GM12878 (cell line): ENCODE results near the gene SLF2. TPM values are rescaled to one million over a fixed set of nuclear protein-coding genes. Genes with fewer than 3 reads are reported as not detected.

ENCODE experiments used
- ATAC-seq: fragments of 200-7000 bp; cut with Tn5 transposase; 3 replicates; pipeline ENCODE4 v1.9.1; 2020; ENCODE audit warnings: mild to moderate bottlenecking, moderate library complexity
- BruUV-seq: library from RNA; stranded (reverse); fragments of 400-500 nt; replicated peaks from 2 replicates; lab custom pipeline; 2021; lab: Mats Ljungman, UMichigan
- CTCF ChIA-PET: fragments of 300-600 bp; sonication (Branson Sonifier 250); formaldehyde crosslinking; extraction: SDS; loops from one replicate; lab custom pipeline; 2021; ENCODE audit warnings: inconsistent platforms; lab: Yijun Ruan, JAX
- POLR2A ChIA-PET: fragments of 350-600 bp; formaldehyde crosslinking; extraction: SDS; loops from one replicate; lab custom pipeline; 2021; ENCODE audit warnings: inconsistent platforms; lab: Charles Lee
- RAD21 ChIA-PET: fragments of 300-600 bp; sonication (Branson Sonifier 250); formaldehyde crosslinking; loops from one replicate; lab custom pipeline; 2023; ENCODE audit warnings: antibody characterized with exemption; ENCODE audit not compliant: unreplicated experiment; lab: Charles Lee
- SMC1A ChIA-PET: fragments of 300-600 bp; sonication (Branson Sonifier 250); formaldehyde crosslinking; loops from one replicate; lab custom pipeline; 2023; ENCODE audit not compliant: unreplicated experiment, uncharacterized antibody; lab: Charles Lee
- DNase-seq: peaks from one replicate; pipeline ENCODE4 v3.0.0-alpha.2; 2011; ENCODE audit warnings: low read depth, low spot score
- FAIRE-seq: peaks from 3 replicates; lab custom pipeline; 2011; peaks lifted over from hg19 to GRCh38; lab: Jason Lieb, UNC
- H2AFZ ChIP-seq: 2 replicates; pipeline ENCODE4 v1.6.0; 2011; ENCODE audit warnings: low read depth, low read length, control low read depth; ENCODE audit not compliant: control insufficient read depth
- H3K27ac ChIP-seq: 2 replicates; pipeline ENCODE4 v1.5.1; 2011; ENCODE audit warnings: control low read depth; ENCODE audit not compliant: control insufficient read depth, insufficient read depth
- H3K27me3 ChIP-seq, 2 experiments: replicated peaks in 1 of 2; 2 replicates each; pipeline versions ENCODE4 v1.6.0 to v1.6.1; 2011; ENCODE audit warnings: low read length in 1 of 2; ENCODE audit not compliant: control insufficient read depth in 2 of 2, insufficient read depth in 2 of 2
- H3K36me3 ChIP-seq, 2 experiments: 2 replicates each; pipeline ENCODE4 v1.5.1; 2011; ENCODE audit warnings: low read length in 1 of 2; ENCODE audit not compliant: control insufficient read depth in 2 of 2, insufficient read depth in 2 of 2
- H3K4me1 ChIP-seq: 2 replicates; pipeline ENCODE4 v1.6.1; 2011; ENCODE audit warnings: mild to moderate bottlenecking, low read length, moderate library complexity, mixed read lengths; ENCODE audit not compliant: control insufficient read depth, insufficient read depth
- H3K4me2 ChIP-seq: 2 replicates; pipeline ENCODE4 v1.6.0; 2011; ENCODE audit warnings: control low read depth; ENCODE audit not compliant: control insufficient read depth, insufficient read depth
- H3K4me3 ChIP-seq: fragments of 200-600 bp; sonication (generic); 2 replicates; pipeline ENCODE4 v1.5.1; 2016
- H3K79me2 ChIP-seq: 2 replicates; pipeline ENCODE4 v1.6.0; 2011; ENCODE audit warnings: low read length; ENCODE audit not compliant: control insufficient read depth, insufficient read depth
- H3K9ac ChIP-seq: 2 replicates; pipeline ENCODE4 v1.8.0; 2011; ENCODE audit warnings: low read length, control low read depth, mixed read lengths; ENCODE audit not compliant: control insufficient read depth, insufficient read depth
- H3K9me3 ChIP-seq: replicated peaks from 3 replicates; pipeline ENCODE4 v1.5.1; 2011; ENCODE audit warnings: mild to moderate bottlenecking, low read length; ENCODE audit not compliant: control insufficient read depth, insufficient read depth
- H4K20me1 ChIP-seq: 2 replicates; pipeline ENCODE4 v1.6.0; 2011; ENCODE audit not compliant: control insufficient read depth, insufficient read depth
- EED ChIP-seq: sonication (generic); IDR thresholded peaks from 2 replicates; pipeline ENCODE4 v1.6.1; 2016; ENCODE audit warnings: antibody characterized with exemption, low read depth
- GABPA ChIP-seq: IDR thresholded peaks from 2 replicates; pipeline ENCODE4 v1.6.1; 2014; ENCODE audit warnings: antibody characterized with exemption, low read depth, mild to moderate bottlenecking, inconsistent platforms
- KLF5 ChIP-seq: fragments of 450-650 bp; IDR thresholded peaks from 2 replicates; pipeline ENCODE4 v1.6.1; 2014; ENCODE audit warnings: mild to moderate bottlenecking; ENCODE audit not compliant: partially characterized antibody
- RAD21 ChIP-seq: IDR thresholded peaks from 2 replicates; pipeline ENCODE4 v1.6.1; 2011; ENCODE audit warnings: mild to moderate bottlenecking, low read depth, low read length, moderate library complexity; ENCODE audit not compliant: insufficient read depth
- SMAD1 ChIP-seq: fragments of 450-650 bp; IDR thresholded peaks from 2 replicates; pipeline ENCODE4 v1.6.1; 2018; ENCODE audit warnings: mild to moderate bottlenecking, low read depth; ENCODE audit not compliant: partially characterized antibody
- SMC3 ChIP-seq: IDR thresholded peaks from 2 replicates; pipeline ENCODE4 v1.6.1; 2011; ENCODE audit warnings: low read length, improper control_type of control experiment, borderline replicate concordance
- SREBF2 ChIP-seq: IDR thresholded peaks from 2 replicates; pipeline ENCODE4 v1.6.1; 2012; ENCODE audit warnings: mild to moderate bottlenecking, low read length
- WGBS: methylation state at CpG from one replicate; pipeline ENCODE4 v1.1.6; 2016; ENCODE audit warnings: low lambda C conversion rate; ENCODE audit not compliant: insufficient replicate concordance, insufficient coverage; ENCODE audit errors: missing lambda C conversion rate; 5-methylcytosine and 5-hydroxymethylcytosine counted together
- in situ Hi-C: fragments of 300-500 bp; cut with MboI; formaldehyde crosslinking; loops from 9 replicates; pipeline ENCODE4 v1.14.3; 2018; ENCODE audit warnings: mixed read lengths
- intact Hi-C: fragments of 100-400 bp; cut with micrococcal nuclease; formaldehyde crosslinking; loops from one replicate; pipeline ENCODE4 v1.14.2; 2022; ENCODE audit not compliant: unreplicated experiment
- polyA plus RNA-seq, 11 experiments: library from polyadenylated mRNA; depleted of rRNA in 4 of 11; unstranded in 6 of 11; stranded (reverse) in 5 of 11; fragments of >200 nt; fragmentation: Nextera tagmentation in 4 of 11; fragmentation: Illumina TruSeq in 1 of 11; extraction: Ambion mirVana in 4 of 11; extraction: Trizol in 1 of 11; gene quantifications; 1 replicate in 1 of 11; 2 replicates in 10 of 11; pipeline versions ENCODE4 v1.2.1 to v1.2.3, GENCODE V29; 2011 to 2016; ENCODE audit warnings: inconsistent platforms in 2 of 11, missing spikeins in 2 of 11, low read depth in 1 of 11
- total RNA-seq, 4 experiments: library from RNA; depleted of rRNA in 3 of 4; stranded (reverse); fragments of >200 nt in 3 of 4; fragmentation: Illumina TruSeq in 1 of 4; extraction: Trizol in 1 of 4; gene quantifications; 2 replicates each; pipeline versions ENCODE4 v1.2.1 to v1.2.3, GENCODE V29; 2013 to 2021
- TF ChIP-seq, protein P1 (sequence below): IDR thresholded peaks from 2 replicates; pipeline ENCODE4 v1.6.1; 2012; ENCODE audit warnings: low read length, inconsistent platforms

The SLF2 gene
- total and polyA plus RNA-seq, 10 of the 15 experiments (the other 5 are each of a cell fraction or from before 2014, with no cell fraction given): 3.0 to 25.2 (median 17.9) TPM

DNA sequence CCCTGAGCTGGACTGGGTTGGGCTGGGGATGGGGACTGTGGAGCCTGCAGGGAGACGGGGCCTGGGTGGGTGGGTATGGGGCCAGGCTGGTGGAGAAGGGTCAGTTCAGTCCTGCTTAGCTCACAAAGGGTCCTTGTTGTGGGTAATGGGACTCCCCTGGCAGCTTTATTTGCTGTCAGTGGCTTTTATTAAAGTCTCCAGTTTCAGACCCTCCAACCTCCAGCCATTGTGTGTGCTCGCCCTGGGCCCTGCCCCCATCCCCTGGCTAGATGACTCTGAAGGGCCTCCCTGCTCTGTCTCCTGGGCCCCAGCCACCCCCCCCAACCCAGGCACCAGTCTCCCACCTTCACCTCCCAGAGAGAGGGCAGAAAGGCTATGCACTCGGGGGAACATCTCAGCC, 44.4 kb upstream of the SLF2 start:
- FAIRE-seq (no peak), DNase-seq (no peak), ATAC-seq (no peak)
- Histone ChIP-seq H3K27me3 (peaks cover 4 to 10% of the 10 kb centered on the region in 2 experiments; a peak in 2 of 4 replicates), H3K79me2 (no peaks in the 10 kb centered on the region), H3K9ac (no peak overlapping the region), H3K36me3 (no peaks in the 10 kb centered on the region), H4K20me1 (no peaks in the 10 kb centered on the region), H3K4me2 (no peak overlapping the region), H3K4me3 (no peak overlapping the region), H3K9me3 (no peaks in the 10 kb centered on the region), H3K27ac (no peak overlapping the region), H3K4me1 (no peaks in the 10 kb centered on the region), H2AFZ (no peak overlapping the region)
- in situ Hi-C loops: no loop called here
- ChIA-PET CTCF (no interaction called here), RAD21 (no interaction called here), SMC1A (no interaction called here), POLR2A (no interaction called here)
- 4% methylated on average over 3 of the region's 3 CpGs for WGBS
- no TSS peak for BruUV-seq
- TF ChIP-seq SREBF2 (no peak), RAD21 (no peak), SMC3 (no peak), SMAD1 (no peak), GABPA (no peak), KLF5 (no peak), EED (no peak)
- TF ChIP-seq, protein P1, sequence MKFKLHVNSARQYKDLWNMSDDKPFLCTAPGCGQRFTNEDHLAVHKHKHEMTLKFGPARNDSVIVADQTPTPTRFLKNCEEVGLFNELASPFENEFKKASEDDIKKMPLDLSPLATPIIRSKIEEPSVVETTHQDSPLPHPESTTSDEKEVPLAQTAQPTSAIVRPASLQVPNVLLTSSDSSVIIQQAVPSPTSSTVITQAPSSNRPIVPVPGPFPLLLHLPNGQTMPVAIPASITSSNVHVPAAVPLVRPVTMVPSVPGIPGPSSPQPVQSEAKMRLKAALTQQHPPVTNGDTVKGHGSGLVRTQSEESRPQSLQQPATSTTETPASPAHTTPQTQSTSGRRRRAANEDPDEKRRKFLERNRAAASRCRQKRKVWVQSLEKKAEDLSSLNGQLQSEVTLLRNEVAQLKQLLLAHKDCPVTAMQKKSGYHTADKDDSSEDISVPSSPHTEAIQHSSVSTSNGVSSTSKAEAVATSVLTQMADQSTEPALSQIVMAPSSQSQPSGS: no peak
- intact Hi-C loops: no loop called here
